Measurements from ENCODE around the gene ZNF280D.

DNA sequence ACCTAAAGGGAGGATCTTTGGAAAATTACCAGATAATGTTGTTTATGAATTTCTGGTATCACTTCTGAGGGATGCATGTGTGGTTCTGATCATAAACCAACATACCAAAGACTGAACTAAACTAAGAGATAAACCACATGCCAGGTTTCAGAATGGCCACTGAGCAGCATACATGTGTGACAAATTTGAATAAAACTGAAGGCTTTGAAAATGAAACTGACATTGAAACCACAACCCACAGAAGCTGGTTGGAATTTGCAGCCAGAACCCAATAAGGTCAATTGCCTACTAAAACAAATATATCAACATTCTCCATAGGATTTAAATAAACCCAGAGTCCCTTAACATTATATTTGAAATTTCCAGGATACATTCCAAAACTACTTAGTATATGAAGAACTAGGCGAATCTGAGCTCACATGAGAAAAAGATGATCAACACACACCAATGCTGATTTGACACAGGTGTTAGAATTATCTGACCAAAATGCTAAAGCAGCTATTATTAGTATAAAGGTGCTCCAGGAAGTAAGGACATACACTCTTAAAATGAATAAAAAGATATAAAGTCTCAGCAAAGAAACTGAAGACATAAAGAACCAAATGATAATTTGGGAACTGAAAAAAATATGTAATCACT, 125.0 kb downstream of the ZNF280D start:
- TF ChIP-seq POLR2A (IDR thresholded peaks at IDR 0.05; ENCODE audit: low read depth, low read length) (no peak), TAF1 (IDR thresholded peaks at IDR 0.05; ENCODE audit: borderline replicate concordance, low read depth, low read length) (no peak), POLR2AphosphoS5 (IDR thresholded peaks at IDR 0.05; ENCODE audit: low read depth, low read length) (no peak)

Data from GM12892 (cell line).